SK-N-SH (cell line): ENCODE measurements around the gene RASD2. TPM values are rescaled to one million over a fixed set of nuclear protein-coding genes. Genes with fewer than 3 reads are reported as not detected.

Experiments
- CTCF ChIA-PET: fragments of 300-600, 350-600 bp; formaldehyde crosslinking; extraction: SDS; loops from one replicate; lab custom pipeline; 2021; lab: Yijun Ruan, JAX
- POLR2A ChIA-PET: fragments of 350-600 bp; sonication (Branson Sonifier 250); formaldehyde crosslinking; extraction: SDS; loops from one replicate; lab custom pipeline; 2020; ENCODE audit warnings: antibody characterized with exemption, inconsistent platforms; lab: Yijun Ruan, JAX
- DNase-seq: peaks from one replicate; pipeline ENCODE4 v3.0.0; 2012
- H2AFZ ChIP-seq: fragments of 200-600 bp; sonication (generic); 2 replicates; pipeline ENCODE4 v1.8.1; 2016; ENCODE audit warnings: antibody characterized with exemption, mild to moderate bottlenecking, low read depth
- H3F3A ChIP-seq: fragments of 200-600 bp; sonication (generic); replicated peaks from 2 replicates; pipeline ENCODE3; 2016; ENCODE audit warnings: antibody characterized with exemption, mild to moderate bottlenecking; ENCODE audit not compliant: insufficient read depth
- H3K27ac ChIP-seq, 2 experiments: fragments of 200-500 bp in 1 of 2; fragments of 200-600 bp in 1 of 2; sonication (Bioruptor generic) in 1 of 2; sonication (generic), shearing (Covaris generic) in 1 of 2; 2 replicates each; pipeline versions ENCODE4 v1.5.1 to v1.6.1; 2014 to 2016; ENCODE audit warnings: low read depth in 2 of 2, inconsistent platforms in 1 of 2, low read length in 1 of 2, mild to moderate bottlenecking in 1 of 2, mixed read lengths in 1 of 2
- H3K27me3 ChIP-seq: fragments of 200-600 bp; sonication (generic), shearing (Covaris generic); 2 replicates; pipeline ENCODE4 v1.6.1; 2016; ENCODE audit warnings: mixed run types; ENCODE audit not compliant: insufficient read depth
- H3K36me3 ChIP-seq, 2 experiments: fragments of 200-500 bp in 1 of 2; fragments of 200-600 bp in 1 of 2; sonication (Bioruptor generic) in 1 of 2; sonication (generic) in 1 of 2; replicated peaks in 1 of 2; 2 replicates each; pipeline versions ENCODE3 to v1.5.1; 2014 to 2016; ENCODE audit warnings: low read length in 1 of 2, mild to moderate bottlenecking in 1 of 2; ENCODE audit not compliant: insufficient read depth in 2 of 2, control insufficient read depth in 1 of 2
- H3K4me1 ChIP-seq, 2 experiments: fragments of 200-500 bp in 1 of 2; fragments of 200-600 bp in 1 of 2; sonication (Bioruptor generic) in 1 of 2; sonication (generic), shearing (Covaris generic) in 1 of 2; 2 replicates each; pipeline versions ENCODE4 v1.5.1 to v1.6.1; 2014 to 2016; ENCODE audit warnings: low read depth in 1 of 2, low read length in 1 of 2, mixed run types in 1 of 2; ENCODE audit not compliant: insufficient read depth in 2 of 2, control insufficient read depth in 1 of 2
- H3K4me2 ChIP-seq: fragments of 200-600 bp; sonication (generic), shearing (Covaris generic); 2 replicates; pipeline ENCODE4 v1.6.1; 2017; ENCODE audit warnings: mixed run types
- H3K4me3 ChIP-seq, 2 experiments: fragments of 200-500 bp in 1 of 2; fragments of 200-600 bp in 1 of 2; sonication (Bioruptor generic) in 1 of 2; sonication (generic), shearing (Covaris generic) in 1 of 2; 2 replicates each; pipeline versions ENCODE4 v1.5.1 to v1.8.1; 2014 to 2016; ENCODE audit warnings: low read depth in 2 of 2, inconsistent platforms in 1 of 2, low read length in 1 of 2, mild to moderate bottlenecking in 1 of 2, mixed read lengths in 1 of 2, moderate library complexity in 1 of 2
- H3K79me2 ChIP-seq: fragments of 200-600 bp; sonication (generic); 2 replicates; pipeline ENCODE4 v1.8.1; 2017; ENCODE audit warnings: mild to moderate bottlenecking; ENCODE audit not compliant: insufficient read depth
- H3K9ac ChIP-seq: fragments of 200-600 bp; sonication (generic); 2 replicates; pipeline ENCODE4 v1.6.1; 2017; ENCODE audit warnings: mixed run types
- H3K9me2 ChIP-seq: fragments of 200-600 bp; sonication (generic); 2 replicates; pipeline ENCODE4 v1.6.1; 2017; ENCODE audit warnings: mixed run types
- H3K9me3 ChIP-seq: fragments of 200-600 bp; sonication (generic); 2 replicates; pipeline ENCODE4 v1.6.1; 2017; ENCODE audit warnings: mixed run types, mild to moderate bottlenecking, moderate library complexity
- H4K20me1 ChIP-seq: fragments of 200-600 bp; sonication (generic); 2 replicates; pipeline ENCODE4 v1.6.1; 2017; ENCODE audit warnings: mild to moderate bottlenecking, mixed run types; ENCODE audit not compliant: insufficient read depth
- ELF1 ChIP-seq: IDR thresholded peaks from 2 replicates; pipeline ENCODE4 v1.4.0; 2012
- FOSL2 ChIP-seq: IDR thresholded peaks from 2 replicates; pipeline ENCODE4 v1.4.0; 2012; ENCODE audit warnings: low read depth, mild to moderate bottlenecking, moderate library complexity, borderline replicate concordance
- GATA2 ChIP-seq: sonication (generic); formaldehyde crosslinking; IDR thresholded peaks from 2 replicates; pipeline ENCODE4 v1.5.0; 2020; ENCODE audit warnings: mild to moderate bottlenecking, missing genetic modification reagents
- MEF2A ChIP-seq: IDR thresholded peaks from 2 replicates; pipeline ENCODE4 v1.4.0; 2012; ENCODE audit warnings: low read depth, borderline replicate concordance
- NFIC ChIP-seq: IDR thresholded peaks from 2 replicates; pipeline ENCODE4 v1.4.0; 2012; ENCODE audit warnings: borderline replicate concordance
- NRF1 ChIP-seq: IDR thresholded peaks from 2 replicates; pipeline ENCODE4 v1.6.1; 2012; ENCODE audit warnings: low read depth, mild to moderate bottlenecking, low read length
- RCOR1 ChIP-seq: fragments of 150-350 bp; IDR thresholded peaks from 2 replicates; pipeline ENCODE4 v1.6.1; 2017; ENCODE audit warnings: antibody characterized with exemption, low read length
- RXRA ChIP-seq: IDR thresholded peaks from 2 replicates; pipeline ENCODE4 v1.4.0; 2012; ENCODE audit warnings: low read depth, mild to moderate bottlenecking, borderline replicate concordance
- SMC3 ChIP-seq: IDR thresholded peaks from 2 replicates; pipeline ENCODE4 v1.6.1; 2012; ENCODE audit warnings: low read depth, low read length, improper control_type of control experiment
- TAF1 ChIP-seq: IDR thresholded peaks from 2 replicates; pipeline ENCODE4 v1.6.1; 2012; ENCODE audit warnings: low read depth, mild to moderate bottlenecking, low read length, moderate library complexity, borderline replicate concordance
- TCF12 ChIP-seq: IDR thresholded peaks from 2 replicates; pipeline ENCODE4 v1.4.0; 2012
- TEAD4 ChIP-seq: IDR thresholded peaks from 2 replicates; pipeline ENCODE4 v1.4.0; 2012; ENCODE audit warnings: mild to moderate bottlenecking, borderline replicate concordance; ENCODE audit not compliant: insufficient read depth
- YY1 ChIP-seq: IDR thresholded peaks from 2 replicates; pipeline ENCODE4 v1.4.0; 2012; ENCODE audit warnings: low read depth, mild to moderate bottlenecking
- WGBS: methylation state at CpG from one replicate; pipeline ENCODE4 v1.1.6; 2017; ENCODE audit warnings: low lambda C conversion rate; 5-methylcytosine and 5-hydroxymethylcytosine counted together
- polyA plus RNA-seq, 3 experiments: library from polyadenylated mRNA; depleted of rRNA; stranded (reverse); fragments of >200 nt; gene quantifications; 2 replicates each; pipeline ENCODE4 v1.2.3, GENCODE V29; 2012
- TF ChIP-seq, protein P1 (sequence below): fragments of 150-350 bp; IDR thresholded peaks from 2 replicates; pipeline ENCODE4 v1.6.1; 2017; ENCODE audit warnings: antibody characterized with exemption, low read length, low read depth, borderline replicate concordance
- TF ChIP-seq, protein P2 (sequence below): IDR thresholded peaks from 2 replicates; pipeline ENCODE4 v1.4.0; 2012; ENCODE audit warnings: low read depth, borderline replicate concordance
- TF ChIP-seq, protein P3 (sequence below): IDR thresholded peaks from 2 replicates; pipeline ENCODE4; 2012
- TF ChIP-seq, protein P4 (sequence below): IDR thresholded peaks from 2 replicates; pipeline ENCODE4 v1.6.1; 2012; ENCODE audit warnings: mild to moderate bottlenecking, low read depth, low read length, moderate library complexity

RASD2 gene
- polyA plus RNA-seq, 1 of the 3 experiments (the other 2 are of a cell fraction) = 0.30 TPM

DNA sequence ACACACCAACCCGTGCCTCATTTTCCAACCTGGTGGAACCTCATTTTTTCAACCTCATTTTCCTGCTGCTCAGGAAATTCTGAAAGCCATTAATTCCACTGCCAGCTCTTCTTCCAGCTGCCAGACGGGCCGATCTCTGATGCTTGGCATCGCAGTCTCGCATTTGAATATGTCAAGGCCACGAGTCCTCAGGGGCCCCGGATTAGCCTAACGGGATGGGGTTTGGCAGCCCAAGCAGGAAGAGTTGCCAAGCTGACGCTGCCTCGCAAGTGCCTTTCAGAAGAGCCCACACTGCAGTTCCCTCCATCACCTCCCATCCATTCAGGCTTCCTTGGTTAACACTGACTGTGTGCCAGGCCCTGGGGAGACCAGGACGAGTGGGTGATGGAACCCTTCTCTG, 8.7 kb downstream of the RASD2 start:
- TF ChIP-seq ELF1 (no peak), YY1 (no peak), NFIC (no peak)
- TF ChIP-seq, protein P1, sequence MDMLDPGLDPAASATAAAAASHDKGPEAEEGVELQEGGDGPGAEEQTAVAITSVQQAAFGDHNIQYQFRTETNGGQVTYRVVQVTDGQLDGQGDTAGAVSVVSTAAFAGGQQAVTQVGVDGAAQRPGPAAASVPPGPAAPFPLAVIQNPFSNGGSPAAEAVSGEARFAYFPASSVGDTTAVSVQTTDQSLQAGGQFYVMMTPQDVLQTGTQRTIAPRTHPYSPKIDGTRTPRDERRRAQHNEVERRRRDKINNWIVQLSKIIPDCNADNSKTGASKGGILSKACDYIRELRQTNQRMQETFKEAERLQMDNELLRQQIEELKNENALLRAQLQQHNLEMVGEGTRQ = no peak
- Histone ChIP-seq H3K4me2 (no peak overlapping the region), H3K27me3 (no peaks in the 10 kb centered on the region), H3K9me2 (no peaks in the 10 kb centered on the region), H3K9ac (no peak overlapping the region), H3K36me3 (no peaks in the 10 kb centered on the region), H4K20me1 (no peaks in the 10 kb centered on the region), H3K4me3 (no peak overlapping the region), H3F3A (no peaks in the 10 kb centered on the region), H3K79me2 (no peaks in the 10 kb centered on the region), H2AFZ (no peak overlapping the region), H3K27ac (no peak overlapping the region), H3K9me3 (no peaks in the 10 kb centered on the region), H3K4me1 (peaks cover 0 to 8% of the 10 kb centered on the region in 2 experiments; a peak in 2 of 4 replicates)
- no peak for DNase-seq
- CTCF ChIA-PET = interaction anchor here (0.5 to 1.7 kb wide), 4 partner anchors 10 to 43 kb away, joined by 3 to 8 read pairs (median 4); no protein-coding TSS in a partner anchor
- POLR2A ChIA-PET = no interaction called here
- 85% methylated on average over 11 of the region's 11 CpGs for WGBS

DNA sequence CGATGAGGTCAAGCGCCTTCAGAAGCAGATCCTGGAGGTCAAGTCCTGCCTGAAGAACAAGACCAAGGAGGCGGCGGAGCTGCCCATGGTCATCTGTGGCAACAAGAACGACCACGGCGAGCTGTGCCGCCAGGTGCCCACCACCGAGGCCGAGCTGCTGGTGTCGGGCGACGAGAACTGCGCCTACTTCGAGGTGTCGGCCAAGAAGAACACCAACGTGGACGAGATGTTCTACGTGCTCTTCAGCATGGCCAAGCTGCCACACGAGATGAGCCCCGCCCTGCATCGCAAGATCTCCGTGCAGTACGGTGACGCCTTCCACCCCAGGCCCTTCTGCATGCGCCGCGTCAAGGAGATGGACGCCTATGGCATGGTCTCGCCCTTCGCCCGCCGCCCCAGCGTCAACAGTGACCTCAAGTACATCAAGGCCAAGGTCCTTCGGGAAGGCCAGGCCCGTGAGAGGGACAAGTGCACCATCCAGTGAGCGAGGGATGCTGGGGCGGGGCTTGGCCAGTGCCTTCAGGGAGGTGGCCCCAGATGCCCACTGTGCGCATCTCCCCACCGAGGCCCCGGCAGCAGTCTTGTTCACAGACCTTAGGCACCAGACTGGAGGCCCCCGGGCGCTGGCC, 11.0 kb downstream of the RASD2 start:
- Histone ChIP-seq H3K27ac (no peak overlapping the region), H3K4me1 (peaks cover 0 to 8% of the 10 kb centered on the region in 2 experiments; a peak in 2 of 4 replicates), H3K79me2 (no peaks in the 10 kb centered on the region), H4K20me1 (no peaks in the 10 kb centered on the region), H2AFZ (no peak overlapping the region), H3K9ac (no peak overlapping the region), H3K4me2 (no peak overlapping the region), H3F3A (no peaks in the 10 kb centered on the region), H3K4me3 (no peak overlapping the region), H3K27me3 (no peaks in the 10 kb centered on the region), H3K9me3 (no peaks in the 10 kb centered on the region), H3K36me3 (no peaks in the 10 kb centered on the region), H3K9me2 (no peaks in the 10 kb centered on the region)
- POLR2A ChIA-PET = no interaction called here
- no peak for DNase-seq
- TF ChIP-seq, protein P2, sequence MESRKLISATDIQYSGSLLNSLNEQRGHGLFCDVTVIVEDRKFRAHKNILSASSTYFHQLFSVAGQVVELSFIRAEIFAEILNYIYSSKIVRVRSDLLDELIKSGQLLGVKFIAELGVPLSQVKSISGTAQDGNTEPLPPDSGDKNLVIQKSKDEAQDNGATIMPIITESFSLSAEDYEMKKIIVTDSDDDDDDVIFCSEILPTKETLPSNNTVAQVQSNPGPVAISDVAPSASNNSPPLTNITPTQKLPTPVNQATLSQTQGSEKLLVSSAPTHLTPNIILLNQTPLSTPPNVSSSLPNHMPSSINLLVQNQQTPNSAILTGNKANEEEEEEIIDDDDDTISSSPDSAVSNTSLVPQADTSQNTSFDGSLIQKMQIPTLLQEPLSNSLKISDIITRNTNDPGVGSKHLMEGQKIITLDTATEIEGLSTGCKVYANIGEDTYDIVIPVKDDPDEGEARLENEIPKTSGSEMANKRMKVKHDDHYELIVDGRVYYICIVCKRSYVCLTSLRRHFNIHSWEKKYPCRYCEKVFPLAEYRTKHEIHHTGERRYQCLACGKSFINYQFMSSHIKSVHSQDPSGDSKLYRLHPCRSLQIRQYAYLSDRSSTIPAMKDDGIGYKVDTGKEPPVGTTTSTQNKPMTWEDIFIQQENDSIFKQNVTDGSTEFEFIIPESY = no peak
- TF ChIP-seq, protein P3, sequence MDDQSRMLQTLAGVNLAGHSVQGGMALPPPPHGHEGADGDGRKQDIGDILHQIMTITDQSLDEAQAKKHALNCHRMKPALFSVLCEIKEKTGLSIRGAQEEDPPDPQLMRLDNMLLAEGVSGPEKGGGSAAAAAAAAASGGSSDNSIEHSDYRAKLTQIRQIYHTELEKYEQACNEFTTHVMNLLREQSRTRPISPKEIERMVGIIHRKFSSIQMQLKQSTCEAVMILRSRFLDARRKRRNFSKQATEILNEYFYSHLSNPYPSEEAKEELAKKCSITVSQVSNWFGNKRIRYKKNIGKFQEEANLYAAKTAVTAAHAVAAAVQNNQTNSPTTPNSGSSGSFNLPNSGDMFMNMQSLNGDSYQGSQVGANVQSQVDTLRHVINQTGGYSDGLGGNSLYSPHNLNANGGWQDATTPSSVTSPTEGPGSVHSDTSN = no peak
- TF ChIP-seq RCOR1 = no peak
- no peak for TF ChIP-seq RXRA
- no peak for TF ChIP-seq MEF2A
- no peak for TF ChIP-seq TEAD4
- TF ChIP-seq, protein P1 = no peak
- no peak for TF ChIP-seq NFIC
- no peak for TF ChIP-seq YY1
- TF ChIP-seq TCF12 = no peak
- TF ChIP-seq TAF1 = no peak
- TF ChIP-seq, protein P4, sequence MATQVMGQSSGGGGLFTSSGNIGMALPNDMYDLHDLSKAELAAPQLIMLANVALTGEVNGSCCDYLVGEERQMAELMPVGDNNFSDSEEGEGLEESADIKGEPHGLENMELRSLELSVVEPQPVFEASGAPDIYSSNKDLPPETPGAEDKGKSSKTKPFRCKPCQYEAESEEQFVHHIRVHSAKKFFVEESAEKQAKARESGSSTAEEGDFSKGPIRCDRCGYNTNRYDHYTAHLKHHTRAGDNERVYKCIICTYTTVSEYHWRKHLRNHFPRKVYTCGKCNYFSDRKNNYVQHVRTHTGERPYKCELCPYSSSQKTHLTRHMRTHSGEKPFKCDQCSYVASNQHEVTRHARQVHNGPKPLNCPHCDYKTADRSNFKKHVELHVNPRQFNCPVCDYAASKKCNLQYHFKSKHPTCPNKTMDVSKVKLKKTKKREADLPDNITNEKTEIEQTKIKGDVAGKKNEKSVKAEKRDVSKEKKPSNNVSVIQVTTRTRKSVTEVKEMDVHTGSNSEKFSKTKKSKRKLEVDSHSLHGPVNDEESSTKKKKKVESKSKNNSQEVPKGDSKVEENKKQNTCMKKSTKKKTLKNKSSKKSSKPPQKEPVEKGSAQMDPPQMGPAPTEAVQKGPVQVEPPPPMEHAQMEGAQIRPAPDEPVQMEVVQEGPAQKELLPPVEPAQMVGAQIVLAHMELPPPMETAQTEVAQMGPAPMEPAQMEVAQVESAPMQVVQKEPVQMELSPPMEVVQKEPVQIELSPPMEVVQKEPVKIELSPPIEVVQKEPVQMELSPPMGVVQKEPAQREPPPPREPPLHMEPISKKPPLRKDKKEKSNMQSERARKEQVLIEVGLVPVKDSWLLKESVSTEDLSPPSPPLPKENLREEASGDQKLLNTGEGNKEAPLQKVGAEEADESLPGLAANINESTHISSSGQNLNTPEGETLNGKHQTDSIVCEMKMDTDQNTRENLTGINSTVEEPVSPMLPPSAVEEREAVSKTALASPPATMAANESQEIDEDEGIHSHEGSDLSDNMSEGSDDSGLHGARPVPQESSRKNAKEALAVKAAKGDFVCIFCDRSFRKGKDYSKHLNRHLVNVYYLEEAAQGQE = no peak
- no peak for TF ChIP-seq GATA2
- no peak for TF ChIP-seq SMC3
- no peak for TF ChIP-seq NRF1
- no peak for TF ChIP-seq ELF1
- TF ChIP-seq FOSL2 = no peak
- WGBS = 96% methylated on average over 33 of the region's 43 CpGs
- CTCF ChIA-PET = interaction anchor here (1.1 to 2.8 kb wide), 3 partner anchors 98 to 573 kb away, joined by 3 to 16 read pairs (median 3); no protein-coding TSS in a partner anchor
